ENCODE measurements around the gene PYCARD.
A peak's percentile ranks its signal among the peaks of the same experiment; 100 is the strongest.
"Not testable (repeated sequence)": the region's sequence is repeated elsewhere in the genome, so short reads cannot be mapped to it uniquely, and the experiment has no call there.

Gene PYCARD

GRCh38 chr16:31189412-31189778 lies 13.2 kb downstream of the PYCARD start:
- DNase-seq, result no peak

- no peak for DNase-seq
Measured at GRCh38 chr16:31188450-31189411, 13.8 kb downstream of the PYCARD start.

- no peak for DNase-seq
Measured at GRCh38 chr16:31187808-31188189, 14.8 kb downstream of the PYCARD start.

- DNase-seq, result no peak
Measured at GRCh38 chr16:31186930-31187807, 15.4 kb downstream of the PYCARD start.

- DNase-seq, result no peak
Measured at GRCh38 chr16:31186176-31186575, 16.4 kb downstream of the PYCARD start.

- DNase-seq, result no peak
Measured at GRCh38 chr16:31185339-31185738, 17.2 kb downstream of the PYCARD start.

- DNase-seq, result no peak
Measured at GRCh38 chr16:31184888-31185287, 17.7 kb downstream of the PYCARD start.

GRCh38 chr16:31183432-31184428 lies 18.8 kb downstream of the PYCARD start:
- DNase-seq, result no peak

- DNase-seq, result no peak
Measured at GRCh38 chr16:31182391-31182790, 20.2 kb downstream of the PYCARD start.

- no peak for DNase-seq
Measured at GRCh38 chr16:31181102-31181830, 21.3 kb downstream of the PYCARD start.

- peak; percentile 70 for DNase-seq
Measured at GRCh38 chr16:31179747-31180459, 22.7 kb downstream of the PYCARD start, which contains the start of gene FUS. Gene FUS, plus strand, starts transcription at chr16:31180139. Its CDS starts 76 bp downstream, at chr16:31180215.

GRCh38 chr16:31179219-31179746 lies 23.3 kb downstream of the PYCARD start:
- DNase-seq, result no peak

- DNase-seq, result no peak
Measured at GRCh38 chr16:31177136-31177535, 25.4 kb downstream of the PYCARD start.

GRCh38 chr16:31170048-31170447 lies 32.5 kb downstream of the PYCARD start:
- not testable (repeated sequence) for DNase-seq

- no peak for DNase-seq
Measured at GRCh38 chr16:31168848-31169247, 33.7 kb downstream of the PYCARD start.

- DNase-seq, result no peak
Measured at GRCh38 chr16:31167315-31167714, 35.2 kb downstream of the PYCARD start.

- no peak for DNase-seq
Measured at GRCh38 chr16:31157136-31157535, 45.4 kb downstream of the PYCARD start.

Data from amniotic stem cell (primary cell).